GM19455 (cell line): ENCODE data around the gene CDC5L.
A peak's percentile ranks its signal among the peaks of the same experiment; 100 is the strongest.

ENCODE experiments used
- ATAC-seq: cut with Tn5 transposase; IDR thresholded peaks from one replicate; pipeline ENCODE4 v1.9.1; 2021; ENCODE audit not compliant: unreplicated experiment

Gene CDC5L

GRCh38 chr6:44373051-44373450, 14.5 kb upstream of the CDC5L start:
- no peak for ATAC-seq

- no peak for ATAC-seq
Measured at GRCh38 chr6:44373787-44374186, 13.7 kb upstream of the CDC5L start.

GRCh38 chr6:44375071-44375470, 12.4 kb upstream of the CDC5L start:
- no peak for ATAC-seq

GRCh38 chr6:44377484-44377883, 10.0 kb upstream of the CDC5L start:
- no peak for ATAC-seq

- ATAC-seq: no peak
Measured at GRCh38 chr6:44377971-44378370, 9.5 kb upstream of the CDC5L start.

GRCh38 chr6:44381739-44382138, 5.8 kb upstream of the CDC5L start:
- ATAC-seq: no peak

- ATAC-seq: no peak
Measured at GRCh38 chr6:44386364-44386928, 1.1 kb upstream of the CDC5L start.

GRCh38 chr6:44386929-44387345, 569 bp upstream of the CDC5L start:
- peak; percentile 12 for ATAC-seq

- no peak for ATAC-seq
Measured at GRCh38 chr6:44388135-44388487, 605 bp downstream of the CDC5L start.

- no peak for ATAC-seq
Measured at GRCh38 chr6:44388887-44389286, 1.4 kb downstream of the CDC5L start.

- no peak for ATAC-seq
Measured at GRCh38 chr6:44390158-44390683, 2.7 kb downstream of the CDC5L start.

- ATAC-seq: no peak
Measured at GRCh38 chr6:44395501-44395900, 8.0 kb downstream of the CDC5L start.

GRCh38 chr6:44396968-44397367, 9.5 kb downstream of the CDC5L start:
- ATAC-seq: no peak

- ATAC-seq: no peak
Measured at GRCh38 chr6:44397424-44398164, 10.1 kb downstream of the CDC5L start.

GRCh38 chr6:44399991-44400390, 12.5 kb downstream of the CDC5L start:
- no peak for ATAC-seq

- ATAC-seq: no peak
Measured at GRCh38 chr6:44400572-44400971, 13.1 kb downstream of the CDC5L start.

GRCh38 chr6:44401138-44401537, 13.6 kb downstream of the CDC5L start:
- no peak for ATAC-seq

- ATAC-seq: no peak
Measured at GRCh38 chr6:44404022-44404714, 16.7 kb downstream of the CDC5L start.

GRCh38 chr6:44404715-44405099, 17.2 kb downstream of the CDC5L start:
- no peak for ATAC-seq

GRCh38 chr6:44407951-44408670, 20.6 kb downstream of the CDC5L start:
- ATAC-seq: no peak

- ATAC-seq: no peak
Measured at GRCh38 chr6:44409207-44409794, 21.8 kb downstream of the CDC5L start.
